ENCODE measurements around the gene COL10A1.

Gene COL10A1

GRCh38 chr6:116126032-116126431, at the start of gene COL10A1:
COL10A1 (minus strand) TSS chr6:116126132; CDS start chr6:116125492, 640 bp downstream.
- DNase-seq, result no peak

GRCh38 chr6:116175344-116175743, 49.4 kb upstream of the COL10A1 start:
- DNase-seq, result no peak

- no peak for DNase-seq
Measured at GRCh38 chr6:116173928-116174327, 48.0 kb upstream of the COL10A1 start.

- DNase-seq, result no peak
Measured at GRCh38 chr6:116170358-116171057, 44.6 kb upstream of the COL10A1 start.

- DNase-seq, result no peak
Measured at GRCh38 chr6:116169880-116170279, 43.9 kb upstream of the COL10A1 start.

GRCh38 chr6:116168148-116168547, 42.2 kb upstream of the COL10A1 start:
- no peak for DNase-seq

GRCh38 chr6:116166369-116166768, 40.4 kb upstream of the COL10A1 start:
- DNase-seq, result no peak

- no peak for DNase-seq
Measured at GRCh38 chr6:116165596-116165995, 39.7 kb upstream of the COL10A1 start.

- DNase-seq, result no peak
Measured at GRCh38 chr6:116159782-116160524, 34.0 kb upstream of the COL10A1 start.

- DNase-seq, result no peak
Measured at GRCh38 chr6:116158641-116159040, 32.7 kb upstream of the COL10A1 start.

GRCh38 chr6:116157391-116157790, 31.5 kb upstream of the COL10A1 start:
- DNase-seq, result no peak

- no peak for DNase-seq
Measured at GRCh38 chr6:116156405-116157326, 30.7 kb upstream of the COL10A1 start.

- no peak for DNase-seq
Measured at GRCh38 chr6:116154887-116155286, 29.0 kb upstream of the COL10A1 start.

GRCh38 chr6:116152620-116153019, 26.7 kb upstream of the COL10A1 start:
- DNase-seq, result no peak

- no peak for DNase-seq
Measured at GRCh38 chr6:116145803-116146675, 20.1 kb upstream of the COL10A1 start.

- DNase-seq, result no peak
Measured at GRCh38 chr6:116144605-116145004, 18.7 kb upstream of the COL10A1 start.

- DNase-seq, result no peak
Measured at GRCh38 chr6:116139917-116140316, 14.0 kb upstream of the COL10A1 start.

- DNase-seq, result no peak
Measured at GRCh38 chr6:116136933-116137340, 11.0 kb upstream of the COL10A1 start.

- DNase-seq, result no peak
Measured at GRCh38 chr6:116136373-116136772, 10.4 kb upstream of the COL10A1 start.

- no peak for DNase-seq
Measured at GRCh38 chr6:116133453-116133852, 7.5 kb upstream of the COL10A1 start.

GRCh38 chr6:116127771-116128493, 2.0 kb upstream of the COL10A1 start:
- DNase-seq, result no peak

GRCh38 chr6:116120430-116120829, 5.5 kb downstream of the COL10A1 start:
- no peak for DNase-seq

Data from activated CD8-positive, alpha-beta memory T cell treated with anti-CD3 and anti-CD28 coated beads, Interleukin-2, amount 50 U/mL, for 4 hours (primary cell).